ENCODE data around the gene COMP. TPM values are rescaled to one million over a fixed set of nuclear protein-coding genes. Genes with fewer than 3 reads are reported as not detected.

COMP gene
- total RNA-seq, 1 experiment from 2014 or later, result 0.13 TPM

- no peak for TF ChIP-seq STAT6 (CRISPR knock-in tag; conservative IDR thresholded peaks at IDR 0.05; ENCODE audit: low read depth)
- no peak for TF ChIP-seq JAZF1 (CRISPR knock-in tag; IDR thresholded peaks at IDR 0.05)
- no peak for TF ChIP-seq ERG (CRISPR knock-in tag; IDR thresholded peaks at IDR 0.05)
- TF ChIP-seq AR (CRISPR knock-in tag; IDR thresholded peaks at IDR 0.05), result no peak
These were observed 11.0 kb downstream of the COMP start (continued) for GRCh38 chr19:18780081-18780480.

DNA sequence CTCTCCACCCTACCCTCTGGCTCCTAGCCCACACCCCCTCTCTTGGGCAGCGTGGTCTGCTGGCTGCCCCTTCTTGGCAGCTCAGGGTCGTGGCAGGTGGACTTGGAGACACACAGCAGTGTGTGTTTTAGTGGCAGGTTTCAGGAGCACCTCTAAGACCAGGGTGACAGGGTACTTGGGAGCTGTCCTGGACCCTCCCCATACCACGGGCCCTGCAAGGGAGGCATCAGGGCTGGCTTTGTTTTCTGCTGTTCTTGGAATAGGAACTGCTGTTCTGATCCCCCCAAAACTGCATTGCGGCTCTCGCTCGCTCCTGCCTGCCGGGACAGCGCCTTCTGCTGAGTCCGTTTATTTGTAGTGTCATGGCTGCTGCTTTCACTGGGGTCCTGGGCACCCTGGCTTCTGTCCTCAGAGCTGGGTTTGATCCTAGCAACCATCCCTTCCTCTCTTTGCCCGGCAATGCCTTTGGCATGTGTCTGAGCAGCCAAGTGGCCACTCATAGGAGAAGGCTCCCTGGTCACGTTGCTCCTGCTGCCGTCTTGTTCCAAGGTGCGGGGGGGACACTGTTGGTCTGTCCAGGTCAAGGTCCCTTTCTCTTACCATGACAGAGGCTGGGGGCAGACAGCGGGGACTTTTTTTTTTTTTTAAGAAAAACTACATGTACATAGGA lies 12.1 kb downstream of the COMP start:
- no peak overlapping the region for H3K4me3 Mint-ChIP-seq
- no peak for DNase-seq (ENCODE audit: low spot score)
- no peaks in the 10 kb centered on the region for H3K9me3 Mint-ChIP-seq
- ChIA-PET CTCF (no interaction called here), POLR2A (interaction anchor here (0.6 kb wide), 1 partner anchor 65 kb away, joined by 4 read pairs; no protein-coding TSS in a partner anchor)
- H3K36me3 Mint-ChIP-seq, result no peaks in the 10 kb centered on the region
- no peak for ATAC-seq
- no peak overlapping the region for H3K27ac Mint-ChIP-seq
- H3K4me1 Mint-ChIP-seq, result no peaks in the 10 kb centered on the region
- peaks cover 96% of the 10 kb centered on the region for H3K27me3 Mint-ChIP-seq (ENCODE audit: low read depth)
- TF ChIP-seq ARID4B (CRISPR knock-in tag; IDR thresholded peaks at IDR 0.05; ENCODE audit: borderline replicate concordance), result no peak
- no peak for TF ChIP-seq TCF7 (CRISPR knock-in tag; IDR thresholded peaks at IDR 0.05; ENCODE audit: low read depth)
- no peak for TF ChIP-seq ZNF138 (CRISPR knock-in tag; conservative IDR thresholded peaks at IDR 0.05)
- TF ChIP-seq, protein P1, sequence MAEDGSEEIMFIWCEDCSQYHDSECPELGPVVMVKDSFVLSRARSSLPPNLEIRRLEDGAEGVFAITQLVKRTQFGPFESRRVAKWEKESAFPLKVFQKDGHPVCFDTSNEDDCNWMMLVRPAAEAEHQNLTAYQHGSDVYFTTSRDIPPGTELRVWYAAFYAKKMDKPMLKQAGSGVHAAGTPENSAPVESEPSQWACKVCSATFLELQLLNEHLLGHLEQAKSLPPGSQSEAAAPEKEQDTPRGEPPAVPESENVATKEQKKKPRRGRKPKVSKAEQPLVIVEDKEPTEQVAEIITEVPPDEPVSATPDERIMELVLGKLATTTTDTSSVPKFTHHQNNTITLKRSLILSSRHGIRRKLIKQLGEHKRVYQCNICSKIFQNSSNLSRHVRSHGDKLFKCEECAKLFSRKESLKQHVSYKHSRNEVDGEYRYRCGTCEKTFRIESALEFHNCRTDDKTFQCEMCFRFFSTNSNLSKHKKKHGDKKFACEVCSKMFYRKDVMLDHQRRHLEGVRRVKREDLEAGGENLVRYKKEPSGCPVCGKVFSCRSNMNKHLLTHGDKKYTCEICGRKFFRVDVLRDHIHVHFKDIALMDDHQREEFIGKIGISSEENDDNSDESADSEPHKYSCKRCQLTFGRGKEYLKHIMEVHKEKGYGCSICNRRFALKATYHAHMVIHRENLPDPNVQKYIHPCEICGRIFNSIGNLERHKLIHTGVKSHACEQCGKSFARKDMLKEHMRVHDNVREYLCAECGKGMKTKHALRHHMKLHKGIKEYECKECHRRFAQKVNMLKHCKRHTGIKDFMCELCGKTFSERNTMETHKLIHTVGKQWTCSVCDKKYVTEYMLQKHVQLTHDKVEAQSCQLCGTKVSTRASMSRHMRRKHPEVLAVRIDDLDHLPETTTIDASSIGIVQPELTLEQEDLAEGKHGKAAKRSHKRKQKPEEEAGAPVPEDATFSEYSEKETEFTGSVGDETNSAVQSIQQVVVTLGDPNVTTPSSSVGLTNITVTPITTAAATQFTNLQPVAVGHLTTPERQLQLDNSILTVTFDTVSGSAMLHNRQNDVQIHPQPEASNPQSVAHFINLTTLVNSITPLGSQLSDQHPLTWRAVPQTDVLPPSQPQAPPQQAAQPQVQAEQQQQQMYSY (CRISPR knock-in tag; IDR thresholded peaks at IDR 0.05), result no peak
- no peak for TF ChIP-seq JAZF1 (CRISPR knock-in tag; IDR thresholded peaks at IDR 0.05)
- TF ChIP-seq ZNF416 (CRISPR knock-in tag; IDR thresholded peaks at IDR 0.05), result no peak
- TF ChIP-seq, protein P2, sequence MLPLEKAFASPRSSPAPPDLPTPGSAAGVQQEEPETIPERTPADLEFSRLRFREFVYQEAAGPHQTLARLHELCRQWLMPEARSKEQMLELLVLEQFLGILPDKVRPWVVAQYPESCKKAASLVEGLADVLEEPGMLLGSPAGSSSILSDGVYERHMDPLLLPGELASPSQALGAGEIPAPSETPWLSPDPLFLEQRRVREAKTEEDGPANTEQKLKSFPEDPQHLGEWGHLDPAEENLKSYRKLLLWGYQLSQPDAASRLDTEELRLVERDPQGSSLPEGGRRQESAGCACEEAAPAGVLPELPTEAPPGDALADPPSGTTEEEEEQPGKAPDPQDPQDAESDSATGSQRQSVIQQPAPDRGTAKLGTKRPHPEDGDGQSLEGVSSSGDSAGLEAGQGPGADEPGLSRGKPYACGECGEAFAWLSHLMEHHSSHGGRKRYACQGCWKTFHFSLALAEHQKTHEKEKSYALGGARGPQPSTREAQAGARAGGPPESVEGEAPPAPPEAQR (CRISPR knock-in tag; IDR thresholded peaks at IDR 0.05), result no peak
- no peak for TF ChIP-seq NR1H2 (CRISPR knock-in tag; IDR thresholded peaks at IDR 0.05)
- TF ChIP-seq, protein P3, sequence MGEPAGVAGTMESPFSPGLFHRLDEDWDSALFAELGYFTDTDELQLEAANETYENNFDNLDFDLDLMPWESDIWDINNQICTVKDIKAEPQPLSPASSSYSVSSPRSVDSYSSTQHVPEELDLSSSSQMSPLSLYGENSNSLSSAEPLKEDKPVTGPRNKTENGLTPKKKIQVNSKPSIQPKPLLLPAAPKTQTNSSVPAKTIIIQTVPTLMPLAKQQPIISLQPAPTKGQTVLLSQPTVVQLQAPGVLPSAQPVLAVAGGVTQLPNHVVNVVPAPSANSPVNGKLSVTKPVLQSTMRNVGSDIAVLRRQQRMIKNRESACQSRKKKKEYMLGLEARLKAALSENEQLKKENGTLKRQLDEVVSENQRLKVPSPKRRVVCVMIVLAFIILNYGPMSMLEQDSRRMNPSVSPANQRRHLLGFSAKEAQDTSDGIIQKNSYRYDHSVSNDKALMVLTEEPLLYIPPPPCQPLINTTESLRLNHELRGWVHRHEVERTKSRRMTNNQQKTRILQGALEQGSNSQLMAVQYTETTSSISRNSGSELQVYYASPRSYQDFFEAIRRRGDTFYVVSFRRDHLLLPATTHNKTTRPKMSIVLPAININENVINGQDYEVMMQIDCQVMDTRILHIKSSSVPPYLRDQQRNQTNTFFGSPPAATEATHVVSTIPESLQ (CRISPR knock-in tag; IDR thresholded peaks at IDR 0.05), result no peak
- TF ChIP-seq E2F1 (CRISPR knock-in tag; IDR thresholded peaks at IDR 0.05), result no peak

Measured in WTC11 (cell line).